ENCODE data around the gene BCAS2.

- TF ChIP-seq CTCF (conservative IDR thresholded peaks at IDR 0.05; ENCODE audit: low read length) = no peak
- no peak for TF ChIP-seq EZH2phosphoT487 (IDR thresholded peaks at IDR 0.05; ENCODE audit: borderline replicate concordance, low read depth, low read length)
Measured at GRCh38 chr1:114559356-114559755, 22.1 kb downstream of the BCAS2 start.

All from OCI-LY7 (cell line).